ENCODE data around the gene DCUN1D3. TPM values are rescaled to one million over a fixed set of nuclear protein-coding genes. Genes with fewer than 3 reads are reported as not detected.
"Not testable (repeated sequence)": the region's sequence is repeated elsewhere in the genome, so short reads cannot be mapped to it uniquely, and the experiment has no call there.

The DCUN1D3 gene
- total RNA-seq, 1 experiment from 2014 or later = 16.4 TPM

GRCh38 chr16:20805684-20806167 lies 94.4 kb downstream of the DCUN1D3 start:
- CTCF ChIA-PET = not testable (repeated sequence)

More at GRCh38 chr16:20805684-20806167, 94.4 kb downstream of the DCUN1D3 start:
- Histone ChIP-seq H3K4me3 (replicated peaks in 1 of 2; ENCODE audit: low read depth in 1 of 2, low read length in 2 of 2) (peak overlapping the region; percentile 92 to 95), H3K9ac (ENCODE audit: low read length) (peak overlapping the region; percentile 77), H3K4me1 (ENCODE audit: control insufficient read depth in 1 of 2, insufficient read depth in 2 of 2, low read length in 2 of 2) (peaks cover 8 to 16% of the 10 kb centered on the region in 2 experiments), H3K27ac (ENCODE audit: low read depth, low read length) (peak overlapping the region; percentile 90), H3K4me2 (ENCODE audit: low read length) (peak overlapping the region; percentile 81), H3K79me2 (ENCODE audit: insufficient read depth, low read length) (peaks cover 25% of the 10 kb centered on the region)
- ATAC-seq = peak; percentile 10
- peak; percentile 78; the same call in 1 of the 2 replicates for TF ChIP-seq ZFX (IDR thresholded peaks at IDR 0.05)
- H2AFZ ChIP-seq (ENCODE audit: low read depth, low read length, poor library complexity, severe bottlenecking); DNase-seq (ENCODE audit: low read depth, low spot score); H3K9me2 ChIP-seq (ENCODE audit: insufficient read depth); H3K9me3 ChIP-seq (ENCODE audit: control insufficient read depth in 1 of 2, insufficient read depth in 1 of 2, low read depth in 1 of 2, low read length in 2 of 2); RAD21 ChIA-PET (ENCODE audit: low non-redundant PET in 1 of 2, low total read pairs in 2 of 2, uncharacterized antibody in 2 of 2, unreplicated experiment in 2 of 2); H4K20me1 ChIP-seq (ENCODE audit: insufficient read depth); H3K27me3 ChIP-seq (ENCODE audit: insufficient read depth, low read length); H3K36me3 ChIP-seq (ENCODE audit: control insufficient read depth in 1 of 2, insufficient read depth in 2 of 2, low read length in 2 of 2): not testable (repeated sequence)
- intact Hi-C loops (cut with micrococcal nuclease) = loop anchor here (1.0 to 5.0 kb wide), 2 partner anchors 277 to 495 kb away; no protein-coding TSS in a partner anchor
- BruUV-seq (replicated peaks) = TSS peak; percentile 80
- POLR2A ChIA-PET = interaction anchor here (1.4 kb wide), 1 partner anchor 14 kb away, joined by 3 read pairs; no protein-coding TSS in a partner anchor

Other genes starting within 250 kb of the DCUN1D3 start
- not detected for gene ACSM1, start 202.7 kb downstream of the DCUN1D3 start, total RNA-seq (2021; ENCODE audit: unreplicated experiment)
- 33.9 TPM for gene THUMPD1, start 158.5 kb downstream of the DCUN1D3 start, total RNA-seq (2021; ENCODE audit: unreplicated experiment)
- 15.0 TPM for gene ACSM3, start 136.3 kb downstream of the DCUN1D3 start, total RNA-seq (2021; ENCODE audit: unreplicated experiment)
- 42.1 TPM for gene ERI2, start 93.9 kb downstream of the DCUN1D3 start, total RNA-seq (2021; ENCODE audit: unreplicated experiment)
- gene REXO5, start 93.8 kb downstream of the DCUN1D3 start, total RNA-seq (2021; ENCODE audit: unreplicated experiment) = 10.5 TPM
- 26.7 TPM for gene LYRM1, start 413 bp upstream of the DCUN1D3 start, total RNA-seq (2021; ENCODE audit: unreplicated experiment)